ENCODE measurements around the gene MRPL18. TPM values are rescaled to one million over a fixed set of nuclear protein-coding genes. Genes with fewer than 3 reads are reported as not detected.

MRPL18 gene
- total and polyA plus RNA-seq, 9 of the 15 experiments (the other 6 are each of a cell fraction or from before 2014, with no cell fraction given), result 149 to 456 (median 196) TPM

DNA sequence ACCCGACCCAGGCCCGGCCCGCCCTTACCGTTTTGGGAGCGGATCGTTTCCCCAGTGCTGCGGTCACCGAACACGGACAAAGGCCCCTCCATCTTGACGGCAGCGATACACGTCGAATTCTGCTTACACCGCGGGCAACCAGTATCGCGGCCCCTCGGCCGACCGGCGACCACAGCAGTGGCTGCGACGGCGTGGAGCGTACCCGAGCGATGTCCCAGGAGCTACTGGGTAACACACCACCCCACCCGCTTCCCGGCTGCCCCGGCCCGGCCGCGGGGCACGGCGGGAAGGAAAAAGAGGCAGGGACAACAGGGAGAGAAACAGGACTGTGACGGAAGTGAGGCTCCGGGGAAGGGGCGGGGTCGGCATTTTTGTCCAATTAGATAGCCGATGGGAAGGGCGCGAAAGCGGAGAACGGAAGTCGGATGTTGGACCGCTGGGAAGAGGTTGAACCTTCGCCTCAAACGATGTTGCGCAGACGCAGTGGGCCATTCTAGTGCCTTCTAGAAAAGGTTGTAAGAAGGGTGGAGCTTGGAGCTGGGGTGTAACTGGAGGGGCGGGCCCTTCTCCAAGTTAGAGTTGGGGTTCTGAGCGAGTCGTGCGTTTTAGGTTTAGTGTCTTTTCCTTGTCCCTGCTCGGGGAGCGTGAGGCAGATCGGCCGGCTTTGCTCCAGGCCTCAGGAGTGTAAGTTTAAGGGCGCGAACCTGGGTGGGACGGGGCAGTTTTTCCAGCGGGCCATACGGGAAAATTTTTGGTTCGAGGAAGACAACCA lies 704 bp upstream of the MRPL18 start, which contains the start of gene TCP1 (continued):
- TF ChIP-seq DEAF1 (CRISPR knock-in tag; IDR thresholded peaks at IDR 0.05), result peak; percentile 53; the same call in 1 of the 2 replicates
- peak; percentile 41 for TF ChIP-seq SAP30 (IDR thresholded peaks at IDR 0.05; ENCODE audit: borderline replicate concordance, insufficient read depth, low read depth, low read length, poor library complexity, severe bottlenecking)
- 0 out of 2 replicates have a peak, but pooled peaks have one; percentile 49 for TF ChIP-seq RHOXF2B (CRISPR knock-in tag; conservative IDR thresholded peaks at IDR 0.05)
- TF ChIP-seq, protein P1, sequence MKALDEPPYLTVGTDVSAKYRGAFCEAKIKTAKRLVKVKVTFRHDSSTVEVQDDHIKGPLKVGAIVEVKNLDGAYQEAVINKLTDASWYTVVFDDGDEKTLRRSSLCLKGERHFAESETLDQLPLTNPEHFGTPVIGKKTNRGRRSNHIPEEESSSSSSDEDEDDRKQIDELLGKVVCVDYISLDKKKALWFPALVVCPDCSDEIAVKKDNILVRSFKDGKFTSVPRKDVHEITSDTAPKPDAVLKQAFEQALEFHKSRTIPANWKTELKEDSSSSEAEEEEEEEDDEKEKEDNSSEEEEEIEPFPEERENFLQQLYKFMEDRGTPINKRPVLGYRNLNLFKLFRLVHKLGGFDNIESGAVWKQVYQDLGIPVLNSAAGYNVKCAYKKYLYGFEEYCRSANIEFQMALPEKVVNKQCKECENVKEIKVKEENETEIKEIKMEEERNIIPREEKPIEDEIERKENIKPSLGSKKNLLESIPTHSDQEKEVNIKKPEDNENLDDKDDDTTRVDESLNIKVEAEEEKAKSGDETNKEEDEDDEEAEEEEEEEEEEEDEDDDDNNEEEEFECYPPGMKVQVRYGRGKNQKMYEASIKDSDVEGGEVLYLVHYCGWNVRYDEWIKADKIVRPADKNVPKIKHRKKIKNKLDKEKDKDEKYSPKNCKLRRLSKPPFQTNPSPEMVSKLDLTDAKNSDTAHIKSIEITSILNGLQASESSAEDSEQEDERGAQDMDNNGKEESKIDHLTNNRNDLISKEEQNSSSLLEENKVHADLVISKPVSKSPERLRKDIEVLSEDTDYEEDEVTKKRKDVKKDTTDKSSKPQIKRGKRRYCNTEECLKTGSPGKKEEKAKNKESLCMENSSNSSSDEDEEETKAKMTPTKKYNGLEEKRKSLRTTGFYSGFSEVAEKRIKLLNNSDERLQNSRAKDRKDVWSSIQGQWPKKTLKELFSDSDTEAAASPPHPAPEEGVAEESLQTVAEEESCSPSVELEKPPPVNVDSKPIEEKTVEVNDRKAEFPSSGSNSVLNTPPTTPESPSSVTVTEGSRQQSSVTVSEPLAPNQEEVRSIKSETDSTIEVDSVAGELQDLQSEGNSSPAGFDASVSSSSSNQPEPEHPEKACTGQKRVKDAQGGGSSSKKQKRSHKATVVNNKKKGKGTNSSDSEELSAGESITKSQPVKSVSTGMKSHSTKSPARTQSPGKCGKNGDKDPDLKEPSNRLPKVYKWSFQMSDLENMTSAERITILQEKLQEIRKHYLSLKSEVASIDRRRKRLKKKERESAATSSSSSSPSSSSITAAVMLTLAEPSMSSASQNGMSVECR (CRISPR knock-in tag; IDR thresholded peaks at IDR 0.05), result peak; percentile 94
- TF ChIP-seq, protein P2, sequence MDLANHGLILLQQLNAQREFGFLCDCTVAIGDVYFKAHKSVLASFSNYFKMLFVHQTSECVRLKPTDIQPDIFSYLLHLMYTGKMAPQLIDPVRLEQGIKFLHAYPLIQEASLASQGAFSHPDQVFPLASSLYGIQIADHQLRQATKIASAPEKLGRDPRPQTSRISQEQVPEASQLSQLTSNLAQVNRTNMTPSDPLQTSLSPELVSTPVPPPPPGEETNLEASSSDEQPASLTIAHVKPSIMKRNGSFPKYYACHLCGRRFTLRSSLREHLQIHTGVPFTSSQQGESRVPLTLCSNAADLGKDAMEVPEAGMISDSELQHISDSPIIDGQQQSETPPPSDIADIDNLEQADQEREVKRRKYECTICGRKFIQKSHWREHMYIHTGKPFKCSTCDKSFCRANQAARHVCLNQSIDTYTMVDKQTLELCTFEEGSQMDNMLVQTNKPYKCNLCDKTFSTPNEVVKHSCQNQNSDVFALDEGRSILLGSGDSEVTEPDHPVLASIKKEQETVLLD (IDR thresholded peaks at IDR 0.05), result peak; percentile 89
- TF ChIP-seq KLF6 (CRISPR knock-in tag; IDR thresholded peaks at IDR 0.05; ENCODE audit: borderline replicate concordance), result peak; percentile 74; the same call in 1 of the 2 replicates
- no peak for TF ChIP-seq KAT8 (IDR thresholded peaks at IDR 0.05; ENCODE audit: low read depth)
- TF ChIP-seq SP1 (CRISPR knock-in tag; IDR thresholded peaks at IDR 0.05), result peak; percentile 74
- no peak for TF ChIP-seq MIER1 (IDR thresholded peaks at IDR 0.05; ENCODE audit: low read depth)
- TF ChIP-seq RAD51 (IDR thresholded peaks at IDR 0.05; ENCODE audit: borderline replicate concordance, low read depth), result no peak
- TF ChIP-seq ZFP1 (CRISPR knock-in tag; IDR thresholded peaks at IDR 0.05), result peak; percentile 68
- TF ChIP-seq ZNF143 (CRISPR knock-in tag; IDR thresholded peaks at IDR 0.05), result peak; percentile 86
- TF ChIP-seq XRCC5 (IDR thresholded peaks at IDR 0.05; ENCODE audit: low read depth, low read length), result peak; percentile 82; the same call in 1 of the 2 replicates
- TF ChIP-seq DIDO1 (tag; IDR thresholded peaks at IDR 0.05; ENCODE audit: low read depth), result no peak
- TF ChIP-seq CBX3 (IDR thresholded peaks at IDR 0.05; ENCODE audit: borderline replicate concordance in 1 of 2, low read length in 2 of 2), result no peak
- no peak for TF ChIP-seq POU5F1 (IDR thresholded peaks at IDR 0.05; ENCODE audit: borderline replicate concordance, low read depth, low read length, partially characterized antibody)
- TF ChIP-seq KHSRP (IDR thresholded peaks at IDR 0.05), result no peak
- no peak for TF ChIP-seq RFX1 (IDR thresholded peaks at IDR 0.05)
- TF ChIP-seq ZNF75A (CRISPR knock-in tag; IDR thresholded peaks at IDR 0.05), result no peak
- peak; percentile 49; the same call in 1 of the 2 replicates for TF ChIP-seq STAT5A (IDR thresholded peaks at IDR 0.05; ENCODE audit: borderline replicate concordance, low read length)
- TF ChIP-seq ETV1 (tag; conservative IDR thresholded peaks at IDR 0.05; ENCODE audit: low read depth), result peak; percentile 22; the same call in 1 of the 2 replicates

All from K562 (cell line).